OCI-LY7 (cell line): ENCODE measurements around the gene CFAP157. TPM values are rescaled to one million over a fixed set of nuclear protein-coding genes. Genes with fewer than 3 reads are reported as not detected.

Experiments used
- BruUV-seq: library from RNA; stranded (reverse); fragments of 400-500 nt; replicated peaks from 2 replicates; lab custom pipeline; 2021; lab: Mats Ljungman, UMichigan
- CTCF ChIA-PET: fragments of 300-600 bp; sonication (Branson Sonifier 250); formaldehyde crosslinking; loops from one replicate; lab custom pipeline; 2022; ENCODE audit warnings: antibody characterized with exemption; ENCODE audit not compliant: unreplicated experiment; lab: Charles Lee
- POLR2A ChIA-PET: fragments of 300-600 bp; sonication (Branson Sonifier 250); formaldehyde crosslinking; loops from one replicate; lab custom pipeline; 2022; ENCODE audit warnings: antibody characterized with exemption; lab: Charles Lee
- DNase-seq: peaks from one replicate; pipeline ENCODE4 v3.0.0-alpha.2; 2015; ENCODE audit warnings: low spot score
- H2AFZ ChIP-seq: fragments of 200-600 bp; sonication (generic), shearing (Covaris generic); 2 replicates; pipeline ENCODE4 v1.6.1; 2014; ENCODE audit warnings: mild to moderate bottlenecking, antibody characterized with exemption, low read length, moderate library complexity
- H3K27ac ChIP-seq: fragments of 200-600 bp; sonication (generic); 2 replicates; pipeline ENCODE4 v1.5.1; 2014; ENCODE audit warnings: mixed run types, low read depth, mild to moderate bottlenecking, moderate library complexity, low read length, inconsistent platforms; ENCODE audit not compliant: poor library complexity, severe bottlenecking
- H3K36me3 ChIP-seq: fragments of 200-600 bp; sonication (generic); 2 replicates; pipeline ENCODE4 v1.6.1; 2014; ENCODE audit warnings: mild to moderate bottlenecking, antibody characterized with exemption, low read length, moderate library complexity, mixed read lengths; ENCODE audit not compliant: insufficient read depth
- H3K4me1 ChIP-seq: fragments of 200-600 bp; sonication (generic); 2 replicates; pipeline ENCODE4 v1.5.1; 2014; ENCODE audit warnings: mild to moderate bottlenecking, low read length; ENCODE audit not compliant: insufficient read depth, poor library complexity, severe bottlenecking
- H3K4me2 ChIP-seq: fragments of 200-600 bp; sonication (generic); 2 replicates; pipeline ENCODE4 v1.6.1; 2014; ENCODE audit warnings: mild to moderate bottlenecking, low read length
- H3K4me3 ChIP-seq: fragments of 200-600 bp; sonication (generic); 2 replicates; pipeline ENCODE4 v1.5.1; 2014; ENCODE audit warnings: mild to moderate bottlenecking, low read depth, low read length; ENCODE audit not compliant: poor library complexity, severe bottlenecking
- H3K79me2 ChIP-seq: fragments of 200-600 bp; sonication (generic); 2 replicates; pipeline ENCODE4 v1.6.1; 2016; ENCODE audit warnings: low read depth, mild to moderate bottlenecking, low read length, moderate library complexity, mixed read lengths; ENCODE audit not compliant: insufficient read depth
- H3K9me2 ChIP-seq: fragments of 200-600 bp; sonication (generic); 2 replicates; pipeline ENCODE4 v1.6.1; 2016; ENCODE audit warnings: mild to moderate bottlenecking, low read length, mixed read lengths; ENCODE audit not compliant: insufficient read depth
- H3K9me3 ChIP-seq: fragments of 200-600 bp; sonication (generic); 2 replicates; pipeline ENCODE4 v1.6.1; 2014; ENCODE audit warnings: mild to moderate bottlenecking, mixed run types, low read length, mixed read lengths
- H4K20me1 ChIP-seq: fragments of 200-600 bp; sonication (generic); 2 replicates; pipeline ENCODE4 v1.6.1; 2014; ENCODE audit warnings: mild to moderate bottlenecking, antibody characterized with exemption, low read length, moderate library complexity, mixed read lengths; ENCODE audit not compliant: insufficient read depth
- EZH2phosphoT487 ChIP-seq: fragments of 200-600 bp; sonication (generic); IDR thresholded peaks from 2 replicates; pipeline ENCODE4 v1.6.1; 2018; ENCODE audit warnings: low read depth, borderline replicate concordance, mild to moderate bottlenecking, mixed run types, antibody characterized with exemption, low read length, moderate library complexity, mixed read lengths
- intact Hi-C: fragments of 100-400 bp; cut with micrococcal nuclease; formaldehyde crosslinking; loops from one replicate; pipeline ENCODE4 v1.10.0; 2022; ENCODE audit not compliant: unreplicated experiment
- total RNA-seq, 2 experiments: library from RNA; depleted of rRNA in 1 of 2; stranded (reverse); fragments of >200 nt in 1 of 2; shearing (Covaris generic) in 1 of 2; gene quantifications; 2 replicates each; pipeline ENCODE4 v1.2.3, GENCODE V29; 2014 to 2022
- TF ChIP-seq, protein P1 (sequence below): fragments of 200-600 bp; sonication (generic); conservative IDR thresholded peaks from 2 replicates; pipeline ENCODE4 v1.5.1; 2014; ENCODE audit warnings: mild to moderate bottlenecking, antibody characterized with exemption, low read length, moderate library complexity, mixed read lengths

Gene CFAP157
- total RNA-seq, 2 experiments from 2014 or later = 0.13 to 0.22 TPM

DNA sequence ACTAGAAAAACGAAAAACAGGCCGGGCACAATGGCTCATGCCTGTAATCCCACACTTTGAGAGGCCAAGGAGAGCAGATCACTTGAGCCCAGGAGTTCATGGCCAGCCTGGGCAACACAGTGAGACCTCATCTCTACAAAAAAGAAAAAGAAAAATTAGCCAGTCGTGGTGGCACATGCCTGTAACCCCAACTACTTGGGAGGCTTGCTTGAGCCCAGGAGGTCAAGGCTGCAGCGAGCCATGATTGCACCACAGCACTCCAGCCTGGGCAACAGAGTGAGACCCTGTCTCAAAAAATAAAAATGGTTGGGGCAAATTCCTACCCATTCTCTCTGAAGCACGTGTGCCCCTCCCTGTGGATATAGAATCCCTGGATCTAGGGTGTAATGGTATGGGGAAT is 8.4 kb upstream of the CFAP157 start:
- BruUV-seq = no TSS peak
- no peak for DNase-seq
- Histone ChIP-seq H3K9me3 (no peaks in the 10 kb centered on the region), H3K4me2 (no peak overlapping the region), H3K4me3 (no peak overlapping the region), H3K9me2 (no peaks in the 10 kb centered on the region), H4K20me1 (no peaks in the 10 kb centered on the region), H3K79me2 (no peaks in the 10 kb centered on the region), H3K4me1 (no peaks in the 10 kb centered on the region), H3K27ac (no peak overlapping the region), H2AFZ (no peak overlapping the region), H3K36me3 (no peaks in the 10 kb centered on the region)
- intact Hi-C loops = no loop called here
- TF ChIP-seq, protein P1, sequence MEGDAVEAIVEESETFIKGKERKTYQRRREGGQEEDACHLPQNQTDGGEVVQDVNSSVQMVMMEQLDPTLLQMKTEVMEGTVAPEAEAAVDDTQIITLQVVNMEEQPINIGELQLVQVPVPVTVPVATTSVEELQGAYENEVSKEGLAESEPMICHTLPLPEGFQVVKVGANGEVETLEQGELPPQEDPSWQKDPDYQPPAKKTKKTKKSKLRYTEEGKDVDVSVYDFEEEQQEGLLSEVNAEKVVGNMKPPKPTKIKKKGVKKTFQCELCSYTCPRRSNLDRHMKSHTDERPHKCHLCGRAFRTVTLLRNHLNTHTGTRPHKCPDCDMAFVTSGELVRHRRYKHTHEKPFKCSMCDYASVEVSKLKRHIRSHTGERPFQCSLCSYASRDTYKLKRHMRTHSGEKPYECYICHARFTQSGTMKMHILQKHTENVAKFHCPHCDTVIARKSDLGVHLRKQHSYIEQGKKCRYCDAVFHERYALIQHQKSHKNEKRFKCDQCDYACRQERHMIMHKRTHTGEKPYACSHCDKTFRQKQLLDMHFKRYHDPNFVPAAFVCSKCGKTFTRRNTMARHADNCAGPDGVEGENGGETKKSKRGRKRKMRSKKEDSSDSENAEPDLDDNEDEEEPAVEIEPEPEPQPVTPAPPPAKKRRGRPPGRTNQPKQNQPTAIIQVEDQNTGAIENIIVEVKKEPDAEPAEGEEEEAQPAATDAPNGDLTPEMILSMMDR = no peak
- no peak for TF ChIP-seq EZH2phosphoT487
- POLR2A ChIA-PET = no interaction called here
- CTCF ChIA-PET = no interaction called here

DNA sequence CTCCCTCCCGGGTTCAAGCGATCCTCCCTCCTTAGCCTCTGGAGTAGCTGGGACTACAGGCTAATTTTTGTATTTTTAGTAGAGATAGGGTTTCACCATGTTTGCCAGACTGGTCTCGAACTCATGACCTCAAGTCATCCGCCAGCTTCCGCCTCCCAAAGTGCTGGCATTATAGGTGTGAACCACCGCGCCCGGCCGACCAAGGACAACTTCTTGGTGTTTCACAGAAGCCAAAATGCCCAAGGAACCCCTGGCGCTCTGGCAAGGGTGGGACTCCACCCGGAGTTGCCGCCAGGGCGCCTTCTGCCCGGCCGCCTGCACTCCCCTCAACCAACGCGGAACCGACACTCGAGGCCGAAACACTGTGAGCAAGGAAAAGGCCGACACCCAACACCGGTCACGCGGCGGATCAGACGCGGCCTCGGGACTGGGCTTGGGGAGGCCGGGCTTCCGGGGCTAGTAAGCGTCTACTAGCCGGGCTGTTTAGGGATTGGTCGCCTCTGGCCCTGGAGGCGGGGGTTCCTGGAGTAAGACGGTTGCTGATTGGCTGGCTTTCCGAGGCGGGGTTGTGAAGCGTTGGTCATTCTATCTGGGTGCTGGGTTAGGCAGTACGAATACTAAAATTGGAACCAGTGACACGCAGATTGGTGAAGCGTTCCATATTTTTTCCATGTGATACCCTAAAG is 7.7 kb upstream of the CFAP157 start:
- TF ChIP-seq EZH2phosphoT487 = no peak
- TF ChIP-seq, protein P1 = no peak
- H2AFZ ChIP-seq = peak overlapping the region; percentile 83; the same call in 1 of the 2 replicates
- ChIA-PET CTCF (no interaction called here), POLR2A (no interaction called here)
- peak; percentile 89 for DNase-seq
- H3K27ac ChIP-seq = no peak overlapping the region
- H3K4me1 ChIP-seq = no peaks in the 10 kb centered on the region
- no peaks in the 10 kb centered on the region for H3K36me3 ChIP-seq
- peak overlapping the region; percentile 56 for H3K4me3 ChIP-seq
- no TSS peak for BruUV-seq
- no peaks in the 10 kb centered on the region for H3K9me3 ChIP-seq
- H4K20me1 ChIP-seq = no peaks in the 10 kb centered on the region
- H3K4me2 ChIP-seq = peak overlapping the region; percentile 55
- intact Hi-C loops = no loop called here
- no peaks in the 10 kb centered on the region for H3K79me2 ChIP-seq
- H3K9me2 ChIP-seq = no peaks in the 10 kb centered on the region

GRCh38 chr9:127700140-127700539 is 6.6 kb upstream of the CFAP157 start:
- H3K4me2 ChIP-seq = no peak overlapping the region
- H3K79me2 ChIP-seq = no peaks in the 10 kb centered on the region
- ChIA-PET CTCF (no interaction called here), POLR2A (no interaction called here)
- H3K9me2 ChIP-seq = no peaks in the 10 kb centered on the region
- peak overlapping the region; percentile 83; the same call in 1 of the 2 replicates for H2AFZ ChIP-seq
- H3K9me3 ChIP-seq = no peaks in the 10 kb centered on the region
- no peaks in the 10 kb centered on the region for H3K4me1 ChIP-seq
- intact Hi-C loops = no loop called here
- no peak overlapping the region for H3K4me3 ChIP-seq
- no peak overlapping the region for H3K27ac ChIP-seq
- no peaks in the 10 kb centered on the region for H4K20me1 ChIP-seq
- TF ChIP-seq, protein P1 = no peak
- no peak for TF ChIP-seq EZH2phosphoT487
- no peaks in the 10 kb centered on the region for H3K36me3 ChIP-seq
- DNase-seq = no peak
- no TSS peak for BruUV-seq
